KMS-11 (cell line): ENCODE data around the gene FAM222A.

Experiments
- H2AFZ ChIP-seq: fragments of 200-600 bp; sonication (generic); 2 replicates; pipeline ENCODE4 v1.6.1; 2016; ENCODE audit warnings: antibody characterized with exemption, mixed run types, low read depth
- H3K27ac ChIP-seq: fragments of 200-600 bp; sonication (generic); 2 replicates; pipeline ENCODE4 v1.6.1; 2016; ENCODE audit warnings: mild to moderate bottlenecking, mixed run types
- H3K27me3 ChIP-seq: fragments of 200-600 bp; sonication (generic); 2 replicates; pipeline ENCODE4 v1.6.1; 2017; ENCODE audit warnings: mild to moderate bottlenecking, low read depth, mixed run types, moderate library complexity; ENCODE audit not compliant: insufficient read depth
- H3K36me3 ChIP-seq: fragments of 200-600 bp; sonication (generic); 2 replicates; pipeline ENCODE4 v1.6.1; 2017; ENCODE audit warnings: mild to moderate bottlenecking, mixed run types; ENCODE audit not compliant: insufficient read depth
- H3K4me1 ChIP-seq: fragments of 200-600 bp; sonication (generic); 2 replicates; pipeline ENCODE4 v1.6.1; 2016; ENCODE audit warnings: mild to moderate bottlenecking, low read depth, mixed run types; ENCODE audit not compliant: poor library complexity, severe bottlenecking
- H3K4me2 ChIP-seq: fragments of 200-600 bp; sonication (generic); 2 replicates; pipeline ENCODE4 v1.7.0; 2016; ENCODE audit warnings: mild to moderate bottlenecking, mixed run types
- H3K4me3 ChIP-seq: fragments of 200-600 bp; sonication (generic); IDR thresholded peaks from 2 replicates; pipeline ENCODE4 v1.6.1; 2017; ENCODE audit warnings: low read depth, low read length, mixed read lengths; ENCODE audit not compliant: insufficient read depth
- H3K79me2 ChIP-seq: fragments of 200-600 bp; sonication (generic); 2 replicates; pipeline ENCODE4 v1.6.1; 2016; ENCODE audit warnings: low read depth, mixed run types; ENCODE audit not compliant: insufficient read depth
- H3K9ac ChIP-seq: fragments of 200-600 bp; sonication (generic); 2 replicates; pipeline ENCODE4 v1.6.1; 2016; ENCODE audit warnings: mild to moderate bottlenecking, mixed run types
- H4K20me1 ChIP-seq: fragments of 200-600 bp; sonication (generic); 2 replicates; pipeline ENCODE4 v1.6.1; 2016; ENCODE audit warnings: mild to moderate bottlenecking, mixed run types; ENCODE audit not compliant: insufficient read depth
- TF ChIP-seq, protein P1 (sequence below): fragments of 200-600 bp; sonication (generic); conservative IDR thresholded peaks from 2 replicates; pipeline ENCODE4 v1.6.1; 2017; ENCODE audit warnings: low read depth, mild to moderate bottlenecking, antibody characterized with exemption, low read length, moderate library complexity, mixed read lengths

FAM222A gene

DNA sequence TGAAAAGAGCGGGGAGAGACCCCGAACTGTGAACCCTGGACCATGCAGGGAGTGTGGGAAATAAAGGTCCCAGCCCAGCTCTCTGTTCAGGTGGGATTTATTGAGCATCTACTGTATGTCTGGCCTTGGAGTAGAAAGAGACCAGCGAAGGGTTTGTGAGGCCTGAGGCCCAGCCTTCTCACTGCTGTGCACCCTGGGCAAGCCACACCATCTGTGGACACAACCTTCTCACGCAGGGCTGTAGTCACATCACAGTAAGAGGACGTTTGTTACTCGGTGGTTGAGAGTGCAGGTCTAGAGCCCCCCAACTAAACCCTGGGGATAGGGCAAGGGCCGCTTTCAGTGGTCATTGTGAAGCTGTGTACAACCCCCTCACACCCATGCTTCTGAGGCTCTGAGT lies 18.2 kb downstream of the FAM222A start:
- Histone ChIP-seq H3K27me3 (no peaks in the 10 kb centered on the region), H3K9ac (no peak overlapping the region), H3K36me3 (no peaks in the 10 kb centered on the region), H3K4me2 (no peak overlapping the region), H2AFZ (no peak overlapping the region), H4K20me1 (no peaks in the 10 kb centered on the region), H3K79me2 (no peaks in the 10 kb centered on the region), H3K4me3 (no peak overlapping the region), H3K27ac (no peak overlapping the region), H3K4me1 (no peaks in the 10 kb centered on the region)
- TF ChIP-seq, protein P1, sequence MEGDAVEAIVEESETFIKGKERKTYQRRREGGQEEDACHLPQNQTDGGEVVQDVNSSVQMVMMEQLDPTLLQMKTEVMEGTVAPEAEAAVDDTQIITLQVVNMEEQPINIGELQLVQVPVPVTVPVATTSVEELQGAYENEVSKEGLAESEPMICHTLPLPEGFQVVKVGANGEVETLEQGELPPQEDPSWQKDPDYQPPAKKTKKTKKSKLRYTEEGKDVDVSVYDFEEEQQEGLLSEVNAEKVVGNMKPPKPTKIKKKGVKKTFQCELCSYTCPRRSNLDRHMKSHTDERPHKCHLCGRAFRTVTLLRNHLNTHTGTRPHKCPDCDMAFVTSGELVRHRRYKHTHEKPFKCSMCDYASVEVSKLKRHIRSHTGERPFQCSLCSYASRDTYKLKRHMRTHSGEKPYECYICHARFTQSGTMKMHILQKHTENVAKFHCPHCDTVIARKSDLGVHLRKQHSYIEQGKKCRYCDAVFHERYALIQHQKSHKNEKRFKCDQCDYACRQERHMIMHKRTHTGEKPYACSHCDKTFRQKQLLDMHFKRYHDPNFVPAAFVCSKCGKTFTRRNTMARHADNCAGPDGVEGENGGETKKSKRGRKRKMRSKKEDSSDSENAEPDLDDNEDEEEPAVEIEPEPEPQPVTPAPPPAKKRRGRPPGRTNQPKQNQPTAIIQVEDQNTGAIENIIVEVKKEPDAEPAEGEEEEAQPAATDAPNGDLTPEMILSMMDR = no peak

DNA sequence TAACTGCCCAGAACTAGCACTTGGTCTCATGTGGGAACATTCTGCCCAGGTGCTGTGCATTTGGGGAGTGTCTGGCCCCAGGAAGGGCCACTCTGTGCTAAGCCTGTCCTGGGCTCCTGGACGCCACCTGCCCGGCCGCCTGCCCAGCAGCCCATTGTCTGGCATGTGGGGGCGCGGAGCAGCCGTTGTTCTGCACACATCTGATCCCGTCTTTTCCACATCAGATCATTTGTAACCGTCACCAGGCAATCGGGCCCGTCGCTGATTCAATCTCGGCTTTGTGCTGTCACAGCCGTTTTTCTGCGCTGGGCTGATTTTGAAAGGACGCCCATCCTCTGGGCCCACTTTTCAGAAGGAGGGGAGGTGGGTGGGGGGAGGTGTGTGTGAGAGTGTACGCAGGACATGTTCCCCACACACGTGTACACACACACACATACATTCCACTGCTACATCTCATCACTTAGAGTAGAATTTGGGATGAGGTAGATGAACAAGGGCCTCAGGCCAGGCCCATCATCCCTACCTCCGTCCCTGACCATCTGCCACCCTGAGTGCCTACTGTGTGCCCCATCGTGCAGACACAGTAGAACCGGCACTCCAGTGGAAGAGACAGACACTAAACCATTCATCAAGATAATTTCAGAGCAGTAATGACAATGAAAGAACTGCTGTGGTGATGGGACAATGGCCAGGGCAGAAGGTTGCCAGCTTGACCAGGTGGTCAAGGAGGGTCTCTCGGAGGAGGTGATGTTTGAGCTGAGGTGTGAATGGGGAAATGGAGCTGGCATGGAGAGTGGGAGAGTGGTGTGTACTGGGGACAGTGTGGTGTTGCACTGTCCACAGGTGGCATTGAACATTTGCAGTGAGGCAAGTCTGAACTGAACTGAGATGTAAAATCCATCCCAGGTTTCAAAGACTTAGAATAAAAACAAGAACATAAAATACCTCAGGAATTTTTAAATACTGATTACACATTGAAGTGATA lies 19.0 kb downstream of the FAM222A start:
- Histone ChIP-seq H4K20me1 (no peaks in the 10 kb centered on the region), H3K9ac (no peak overlapping the region), H3K27ac (no peak overlapping the region), H3K27me3 (no peaks in the 10 kb centered on the region), H3K4me2 (no peak overlapping the region), H3K4me1 (no peaks in the 10 kb centered on the region), H3K36me3 (no peaks in the 10 kb centered on the region), H3K4me3 (no peak overlapping the region), H3K79me2 (no peaks in the 10 kb centered on the region), H2AFZ (no peak overlapping the region)
- TF ChIP-seq, protein P1 = no peak

DNA sequence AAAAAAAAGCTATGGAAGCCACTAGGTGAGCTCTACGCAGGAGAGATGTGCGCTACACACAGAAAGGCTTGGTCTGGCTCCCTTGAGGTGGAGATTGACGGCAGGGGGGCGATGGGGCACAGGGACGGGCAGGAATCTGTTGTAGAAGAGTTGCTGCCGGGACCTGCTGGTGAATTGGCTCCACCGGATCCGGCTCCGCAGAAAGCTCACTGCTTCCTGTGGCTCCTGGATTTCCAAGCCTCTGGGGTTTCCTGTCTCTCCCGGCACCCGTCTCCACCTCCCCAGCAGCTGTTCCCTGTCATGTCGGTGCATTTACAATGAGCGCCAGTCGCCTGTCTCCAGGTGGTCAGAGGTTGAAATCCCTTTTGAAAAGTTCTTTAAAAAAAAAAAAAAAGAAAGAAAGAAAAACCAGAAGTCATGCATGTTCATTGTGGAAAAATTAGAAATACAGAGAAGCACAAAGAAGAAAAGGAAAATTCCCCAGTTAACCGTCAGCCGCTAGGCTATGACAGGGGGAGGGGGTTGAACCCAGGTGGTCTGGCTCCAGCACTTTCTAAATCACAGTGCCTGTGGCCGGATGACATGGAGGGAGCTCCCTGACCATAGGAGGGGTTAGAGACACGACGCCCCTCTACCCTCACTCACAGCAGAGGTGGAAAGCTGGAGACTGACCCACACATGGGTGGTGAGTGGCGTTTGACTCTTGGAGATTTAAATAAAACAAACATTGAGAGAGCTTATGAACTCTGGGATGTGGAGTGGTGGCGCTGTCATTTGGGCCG lies 20.8 kb downstream of the FAM222A start:
- Histone ChIP-seq H3K9ac (no peak overlapping the region), H3K27ac (no peak overlapping the region), H2AFZ (no peak overlapping the region), H3K4me2 (no peak overlapping the region), H3K79me2 (no peaks in the 10 kb centered on the region), H3K4me1 (no peaks in the 10 kb centered on the region), H3K27me3 (no peaks in the 10 kb centered on the region), H3K4me3 (no peak overlapping the region), H3K36me3 (no peaks in the 10 kb centered on the region), H4K20me1 (no peaks in the 10 kb centered on the region)
- TF ChIP-seq, protein P1 = no peak

DNA sequence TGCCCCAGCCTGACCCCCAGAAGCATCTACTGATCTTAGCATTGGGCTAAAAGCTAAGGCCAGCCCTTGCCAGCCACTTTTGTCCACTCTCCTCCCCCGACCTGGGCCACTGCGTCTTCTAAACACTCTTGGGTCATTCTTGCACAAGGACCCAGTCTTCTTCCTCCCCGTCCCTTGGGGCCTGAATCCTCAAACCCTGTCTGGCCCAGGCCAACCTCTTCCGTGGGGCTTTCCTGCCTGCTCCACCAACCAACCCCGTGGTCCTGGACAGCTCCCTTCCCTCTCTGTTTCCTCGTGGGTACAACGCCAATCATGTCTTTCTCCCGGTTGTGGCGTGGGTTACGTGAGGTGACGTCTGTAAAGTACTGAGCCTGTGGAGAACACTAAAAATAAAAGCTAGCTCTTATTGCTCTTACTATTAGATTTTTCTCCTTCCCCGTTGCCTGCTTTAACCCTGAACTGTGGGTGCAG lies 21.5 kb downstream of the FAM222A start:
- Histone ChIP-seq H3K9ac (no peak overlapping the region), H3K27me3 (no peaks in the 10 kb centered on the region), H3K36me3 (no peaks in the 10 kb centered on the region), H3K4me3 (no peak overlapping the region), H2AFZ (no peak overlapping the region), H3K4me1 (no peaks in the 10 kb centered on the region), H3K27ac (no peak overlapping the region), H3K79me2 (no peaks in the 10 kb centered on the region), H3K4me2 (no peak overlapping the region), H4K20me1 (no peaks in the 10 kb centered on the region)
- TF ChIP-seq, protein P1 = no peak
